NCI-H187 treated with DMSO at 0.1 percent for 48 hours (cell line): ENCODE results near the gene NIPAL3.
"Not testable (repeated sequence)": the region's sequence is repeated elsewhere in the genome, so short reads cannot be mapped to it uniquely, and the experiment has no call there.

Experiments
- DNase-seq: peaks from one replicate; lab custom pipeline; 2025; lab: John Stamatoyannopoulos, UW

Gene NIPAL3

DNA sequence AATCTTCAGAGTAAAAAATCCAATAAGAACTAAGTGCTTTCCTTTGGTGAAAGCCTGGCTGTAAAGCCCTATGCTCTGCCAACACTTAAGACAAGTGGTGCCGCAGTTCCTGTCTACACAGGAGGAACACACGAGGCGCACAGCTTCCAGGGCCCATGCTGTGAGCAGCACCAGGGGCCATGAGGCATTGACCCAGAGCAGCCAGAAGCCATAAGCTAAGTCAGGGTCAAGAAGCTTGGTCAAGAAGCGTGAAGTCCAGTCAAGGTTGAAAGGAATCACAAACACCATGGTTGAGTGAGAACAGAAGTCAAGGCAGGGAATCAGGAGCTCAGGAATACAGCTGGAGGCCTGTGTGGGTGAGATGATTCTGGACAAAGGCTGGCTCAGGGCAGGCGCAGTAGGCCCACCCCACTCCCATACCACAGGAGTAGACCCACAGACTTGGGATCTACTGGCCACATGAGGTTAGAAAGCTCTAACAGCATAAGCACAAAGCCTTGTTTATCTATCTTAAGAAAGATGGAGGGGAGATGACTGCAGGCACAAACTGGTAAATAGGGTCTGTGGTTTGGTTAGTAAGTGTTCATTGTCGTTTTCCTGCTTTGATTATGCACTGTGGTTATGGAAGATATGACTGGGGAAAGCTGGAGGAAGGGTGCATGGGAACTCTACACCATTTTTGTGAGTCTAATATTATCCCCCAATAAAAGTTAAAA lies 44.1 kb downstream of the NIPAL3 start:
- no peak for DNase-seq

GRCh38 chr1:24462128-24462527 lies 46.5 kb downstream of the NIPAL3 start:
- DNase-seq = not testable (repeated sequence)

GRCh38 chr1:24463776-24464735 lies 48.5 kb downstream of the NIPAL3 start:
- DNase-seq = peak; percentile 68

DNA sequence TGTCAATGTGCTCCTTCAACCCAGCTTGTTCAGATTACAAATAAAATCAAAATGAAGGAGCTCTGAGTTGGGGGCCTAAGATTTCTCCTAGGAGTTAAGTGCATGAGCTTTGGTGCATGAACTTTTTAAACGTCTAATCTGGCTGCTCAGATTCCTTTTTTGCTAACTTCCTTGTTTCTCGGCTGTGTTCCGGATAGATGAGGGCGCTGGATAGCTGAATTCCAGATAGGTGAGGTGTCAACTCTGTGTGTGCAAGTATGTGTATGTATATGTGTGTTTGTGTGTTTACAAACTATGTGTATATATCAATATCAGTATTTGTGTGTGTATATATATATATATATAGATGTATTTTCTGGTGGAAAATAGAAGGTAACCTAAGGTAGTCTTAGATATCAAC lies 49.5 kb downstream of the NIPAL3 start:
- no peak for DNase-seq

DNA sequence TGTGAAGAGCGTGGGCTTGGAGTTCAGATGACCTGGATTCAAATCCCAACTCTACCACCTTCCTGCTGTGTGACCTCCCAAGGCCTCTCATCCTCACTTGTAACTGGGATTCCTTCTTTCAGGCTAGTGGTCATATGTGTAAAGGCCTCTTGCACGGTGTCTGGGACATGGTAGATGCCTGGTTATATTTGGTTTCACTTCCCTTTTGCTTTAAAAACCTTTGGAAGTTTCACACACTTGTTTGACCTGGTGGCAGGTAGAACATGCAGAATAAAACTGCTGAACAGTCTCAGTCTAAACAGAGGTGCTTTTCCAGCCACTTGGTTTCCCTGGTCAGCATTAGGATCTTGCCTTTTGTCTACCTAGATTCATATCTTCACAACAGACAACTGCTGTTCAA lies 50.0 kb downstream of the NIPAL3 start:
- no peak for DNase-seq

GRCh38 chr1:24468685-24469316 lies 53.2 kb downstream of the NIPAL3 start:
- DNase-seq = no peak

DNA sequence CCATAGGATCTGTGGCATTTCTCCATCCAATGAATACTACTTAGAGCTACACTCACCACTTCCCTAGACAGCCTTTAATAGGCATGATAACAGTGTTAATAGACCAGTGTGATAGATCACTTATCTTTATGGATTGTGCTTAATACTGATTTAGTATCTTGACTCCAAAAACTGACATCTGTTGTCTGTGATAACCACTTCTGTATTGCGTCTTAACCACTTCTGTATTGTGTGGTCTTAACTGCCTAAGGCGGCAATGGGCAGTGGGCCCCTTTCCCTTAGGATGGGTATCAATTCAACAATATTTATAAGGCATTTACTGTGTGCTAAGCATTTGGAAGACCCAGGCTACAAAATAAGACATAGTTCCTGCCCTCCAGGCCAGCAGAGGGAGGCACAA lies 55.0 kb downstream of the NIPAL3 start:
- DNase-seq = no peak

- DNase-seq = no peak
Measured at GRCh38 chr1:24472527-24473251, 57.1 kb downstream of the NIPAL3 start.

- DNase-seq = no peak
Measured at GRCh38 chr1:24474193-24474592, 58.6 kb downstream of the NIPAL3 start.

DNA sequence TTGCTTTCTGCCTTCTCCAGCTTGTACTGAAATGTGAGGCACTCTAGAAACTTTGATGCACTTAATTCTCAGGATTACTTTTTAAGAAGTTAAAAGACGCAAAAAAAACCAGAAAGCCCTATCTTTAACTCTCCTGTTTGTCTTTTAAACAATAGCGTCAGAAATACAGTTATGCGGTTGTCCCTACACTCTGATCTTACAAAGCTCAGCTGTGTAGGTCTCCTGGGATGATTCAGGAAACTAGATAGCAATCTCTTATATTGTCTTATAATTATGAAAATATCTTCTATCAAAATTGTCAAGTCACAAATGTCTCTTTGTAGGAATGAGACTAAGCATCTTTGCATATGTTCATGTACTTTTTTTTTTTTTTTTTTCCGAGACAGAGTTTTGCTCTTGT lies 60.1 kb downstream of the NIPAL3 start:
- no peak for DNase-seq

GRCh38 chr1:24476571-24476970 lies 61.0 kb downstream of the NIPAL3 start:
- no peak for DNase-seq

DNA sequence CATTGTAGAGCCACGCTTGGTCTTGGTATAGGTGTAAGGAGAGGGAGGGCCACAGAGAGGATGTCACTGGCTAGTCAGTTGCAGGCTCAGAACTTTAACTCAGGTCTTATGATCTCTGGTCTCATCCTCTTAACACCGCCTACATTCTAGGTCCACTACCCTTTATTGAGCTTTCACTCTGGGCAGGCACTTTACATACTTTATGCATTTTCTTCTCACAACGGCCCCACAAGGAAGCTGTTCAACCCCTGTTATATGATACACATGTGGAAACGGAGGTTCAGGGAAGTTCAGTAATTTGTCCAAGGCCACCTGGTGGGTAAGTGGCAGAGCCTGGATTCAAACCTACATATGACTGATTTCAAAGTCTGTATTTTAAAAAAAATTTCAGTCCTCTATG lies 61.7 kb downstream of the NIPAL3 start:
- DNase-seq = no peak

- DNase-seq = no peak
Measured at GRCh38 chr1:24481101-24481500, 65.5 kb downstream of the NIPAL3 start.

DNA sequence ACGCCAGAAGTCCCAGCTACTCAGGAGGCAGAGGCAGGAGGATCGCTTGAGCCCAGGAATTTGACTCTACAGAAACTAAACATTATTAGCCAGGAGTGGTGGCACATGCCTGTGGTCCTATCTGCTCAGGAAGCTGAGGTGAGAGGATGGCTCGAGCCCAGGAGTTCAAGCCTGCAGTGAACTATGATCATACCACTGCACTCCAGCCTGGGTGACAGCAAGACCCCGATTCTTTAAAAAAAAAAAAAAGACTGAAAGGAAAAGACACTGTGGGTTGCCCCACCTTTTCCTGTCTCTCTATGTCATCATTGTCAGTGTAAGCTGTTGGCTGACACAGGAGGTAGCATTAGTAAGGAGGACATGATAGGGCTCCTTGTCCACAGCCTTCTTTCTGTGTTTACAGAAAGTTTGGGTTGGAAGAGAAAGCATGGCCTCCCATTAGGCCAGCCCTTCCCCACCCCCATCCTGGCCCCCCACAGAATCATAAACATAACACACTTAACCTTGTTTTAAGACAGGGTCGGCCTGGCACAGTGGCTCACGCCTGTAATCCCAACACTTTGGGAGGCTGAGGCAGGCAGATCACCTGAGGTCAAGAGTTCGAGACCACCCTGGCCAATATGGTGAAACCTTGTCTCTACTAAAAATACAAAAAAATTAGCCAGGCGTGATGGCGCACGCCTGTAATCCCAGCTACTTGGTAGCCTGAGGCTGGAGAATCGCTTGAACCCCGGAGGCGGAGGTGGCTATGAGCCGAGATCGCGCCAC lies 66.4 kb downstream of the NIPAL3 start:
- no peak for DNase-seq

- DNase-seq = no peak
Measured at GRCh38 chr1:24483441-24483840, 67.8 kb downstream of the NIPAL3 start.

- DNase-seq = no peak
Measured at GRCh38 chr1:24484199-24484598, 68.6 kb downstream of the NIPAL3 start.

- no peak for DNase-seq
Measured at GRCh38 chr1:24486331-24487065, 70.9 kb downstream of the NIPAL3 start.

GRCh38 chr1:24487455-24487854 lies 71.9 kb downstream of the NIPAL3 start:
- no peak for DNase-seq

DNA sequence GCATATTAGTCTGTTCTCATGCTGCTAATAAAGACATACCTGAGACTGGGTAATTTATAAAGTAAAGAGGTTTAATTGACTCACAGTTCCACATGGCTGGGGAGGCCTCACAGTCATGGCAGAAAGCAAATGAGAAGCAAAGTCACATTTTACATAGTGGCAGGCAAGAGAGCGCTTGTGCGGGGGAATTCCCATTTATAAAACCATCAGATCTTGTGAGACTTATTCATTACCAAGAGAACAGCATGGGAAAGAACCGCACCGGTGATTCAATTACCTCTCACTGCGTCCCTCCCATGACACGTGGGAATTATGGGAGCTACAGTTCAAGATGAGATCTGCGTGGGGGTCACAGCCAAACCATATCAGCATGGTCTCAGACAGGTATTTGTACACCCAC lies 72.6 kb downstream of the NIPAL3 start:
- not testable (repeated sequence) for DNase-seq

- DNase-seq = no peak
Measured at GRCh38 chr1:24489674-24490073, 74.1 kb downstream of the NIPAL3 start.
